Memory B cell (primary cell): ENCODE data around the gene TGM2.

Experiments
- ATAC-seq: fragments of 150-1000 bp; cut with Tn5 transposase; 2 replicates; pipeline ENCODE4 v1.10.0; 2021; ENCODE audit warnings: low read depth, mild to moderate bottlenecking, moderate library complexity
- DNase-seq, 2 donors: peaks; one replicate each; pipeline ENCODE4 v3.0.0; 2022; ENCODE audit warnings: low spot score in 2 of 2
- H3K27ac Mint-ChIP-seq: one replicate; pipeline ENCODE4 v1.8.0; 2022; ENCODE audit warnings: mild to moderate bottlenecking, moderate library complexity, mixed read lengths
- H3K27me3 Mint-ChIP-seq: one replicate; pipeline ENCODE4 v1.8.0; 2022; ENCODE audit warnings: mixed read lengths
- H3K36me3 Mint-ChIP-seq: one replicate; pipeline ENCODE4 v1.8.0; 2022; ENCODE audit warnings: mild to moderate bottlenecking, mixed read lengths
- H3K4me1 Mint-ChIP-seq: one replicate; pipeline ENCODE4 v1.8.0; 2022; ENCODE audit warnings: mixed read lengths
- H3K4me3 Mint-ChIP-seq: one replicate; pipeline ENCODE4 v1.8.0; 2022; ENCODE audit warnings: mild to moderate bottlenecking, moderate library complexity, mixed read lengths
- H3K9me3 Mint-ChIP-seq: one replicate; pipeline ENCODE4 v1.8.0; 2022; ENCODE audit warnings: mixed read lengths

The TGM2 gene

GRCh38 chr20:38079353-38079752 is 85.7 kb downstream of the TGM2 start:
- no peak for ATAC-seq
- H3K27ac Mint-ChIP-seq: peak overlapping the region; percentile 20
- H3K36me3 Mint-ChIP-seq: peaks cover 31% of the 10 kb centered on the region
- no peak overlapping the region for H3K4me3 Mint-ChIP-seq
- H3K9me3 Mint-ChIP-seq: peaks cover 4% of the 10 kb centered on the region
- peaks cover 51% of the 10 kb centered on the region for H3K4me1 Mint-ChIP-seq
- no peaks in the 10 kb centered on the region for H3K27me3 Mint-ChIP-seq
- DNase-seq: no peak

DNA sequence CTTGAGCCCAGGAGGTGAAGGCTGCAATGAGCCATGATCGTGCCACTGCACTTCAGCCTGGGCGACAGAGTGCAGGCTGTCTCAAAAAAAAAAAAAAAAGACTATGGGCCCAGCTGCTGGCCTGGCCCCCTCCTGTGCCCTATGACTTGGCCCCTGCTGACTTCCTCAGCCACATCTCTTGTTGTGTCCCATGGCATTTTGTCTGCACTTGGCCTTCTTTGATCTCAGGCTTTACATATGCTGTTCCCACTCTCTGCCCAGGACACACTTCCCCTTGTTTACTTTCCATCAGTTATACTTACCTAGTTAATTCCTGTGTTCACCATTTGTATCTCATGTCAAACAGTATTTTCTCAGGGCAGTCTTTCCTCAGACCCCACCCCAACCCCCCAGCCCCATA is 87.0 kb downstream of the TGM2 start:
- peaks cover 38% of the 10 kb centered on the region for H3K36me3 Mint-ChIP-seq
- peaks cover 4% of the 10 kb centered on the region for H3K9me3 Mint-ChIP-seq
- DNase-seq (no peak), ATAC-seq (no peak)
- H3K27ac Mint-ChIP-seq: peak overlapping the region; percentile 88
- no peak overlapping the region for H3K4me3 Mint-ChIP-seq
- H3K4me1 Mint-ChIP-seq: peaks cover 60% of the 10 kb centered on the region
- no peaks in the 10 kb centered on the region for H3K27me3 Mint-ChIP-seq
